BLaER1 treated with 17β-estradiol and CSF1 and Interleukin-3, amounts not matched to agents 10 nM and 100 nM (cell line): ENCODE measurements around the gene MGAT5.
A peak's percentile ranks its signal among the peaks of the same experiment; 100 is the strongest.

ENCODE experiments used
- H3K27ac ChIP-seq, 11 experiments: shearing (Covaris generic); formaldehyde crosslinking; 2 replicates each; pipeline ENCODE4 v1.8.1; 2022
- H3K27me3 ChIP-seq, 11 experiments: shearing (Covaris generic); formaldehyde crosslinking; 2 replicates each; pipeline ENCODE4 v1.8.1; 2022
- H3K36me3 ChIP-seq, 11 experiments: shearing (Covaris generic); formaldehyde crosslinking; 2 replicates each; pipeline ENCODE4 v1.8.1; 2022
- H3K4me1 ChIP-seq, 10 experiments: shearing (Covaris generic); formaldehyde crosslinking; 2 replicates each; pipeline ENCODE4 v1.8.1; 2022
- H3K4me2 ChIP-seq, 11 experiments: shearing (Covaris generic); formaldehyde crosslinking; 2 replicates each; pipeline ENCODE4 v1.8.1; 2022
- H3K4me3 ChIP-seq, 10 experiments: shearing (Covaris generic); formaldehyde crosslinking; 2 replicates each; pipeline ENCODE4 v1.8.1; 2022
- H3K9ac ChIP-seq, 11 experiments: shearing (Covaris generic); formaldehyde crosslinking; 2 replicates each; pipeline ENCODE4 v1.8.1; 2022
- H3K9me3 ChIP-seq, 11 experiments: shearing (Covaris generic); formaldehyde crosslinking; replicated peaks in 1 of 11; 2 replicates each; pipeline ENCODE4 v1.8.1; 2022
- H4K20me1 ChIP-seq, 11 experiments: shearing (Covaris generic); formaldehyde crosslinking; 2 replicates each; pipeline ENCODE4 v1.8.1; 2022
- Cebpa-rat ChIP-seq, 11 experiments: shearing (Covaris generic); IDR thresholded peaks; 2 replicates each; pipeline ENCODE4 v1.8.1; 2022

MGAT5 gene

DNA sequence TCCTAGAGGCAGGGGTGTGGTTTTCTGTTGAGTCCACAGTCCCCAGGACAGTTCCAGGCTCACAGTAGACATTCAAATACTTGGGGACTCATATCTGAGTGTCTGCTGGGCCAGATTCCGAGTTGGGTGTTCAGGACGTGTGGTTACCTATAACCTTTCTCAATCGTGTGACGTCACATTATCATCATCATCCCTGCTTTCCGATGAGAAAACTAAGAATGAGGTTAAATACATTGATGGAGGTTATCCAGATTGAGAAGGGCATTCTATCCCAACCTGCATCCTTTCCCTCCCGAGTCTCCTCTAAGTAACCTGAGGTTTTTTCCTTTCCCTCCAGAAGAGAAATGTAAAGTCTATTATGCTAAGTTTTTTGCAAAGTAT lies 204.6 kb downstream of the MGAT5 start:
- peaks cover 11 to 22% (median 17%) of the 10 kb centered on the region in 11 experiments; a peak in 21 of 22 replicates for H3K36me3 ChIP-seq
- no peak overlapping the region for H3K4me2 ChIP-seq
- no peak for TF ChIP-seq Cebpa-rat (IDR thresholded peaks at IDR 0.05)
- no peaks in the 10 kb centered on the region for H3K27me3 ChIP-seq
- no peak overlapping the region for H3K4me3 ChIP-seq
- no peak overlapping the region for H3K9ac ChIP-seq
- H3K9me3 ChIP-seq = no peaks in the 10 kb centered on the region
- no peak overlapping the region for H3K27ac ChIP-seq
- peaks cover 0 to 14% (median 0%) of the 10 kb centered on the region in 11 experiments; a peak in 6 of 22 replicates for H4K20me1 ChIP-seq
- H3K4me1 ChIP-seq = peaks cover 17 to 34% (median 20%) of the 10 kb centered on the region in 10 experiments; a peak in 19 of 20 replicates

DNA sequence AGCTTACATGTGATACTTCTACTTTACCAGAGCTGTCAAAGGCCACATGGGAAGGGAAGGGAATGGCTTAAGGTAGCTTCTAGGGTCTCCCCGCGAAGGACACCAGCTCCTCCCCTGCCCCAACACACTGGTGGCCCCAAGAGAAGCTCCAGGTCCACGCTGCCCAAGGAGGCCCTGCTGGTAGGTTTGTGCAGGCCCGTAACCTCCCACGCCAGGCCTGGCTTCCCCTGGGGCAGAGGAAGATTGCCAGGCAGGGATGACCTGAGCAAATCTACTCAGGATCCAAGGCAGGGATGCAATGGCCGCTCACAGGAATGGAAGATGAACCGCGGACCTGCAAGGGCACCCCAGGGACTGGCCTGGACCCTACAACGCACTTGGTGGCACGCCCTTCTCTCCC lies 205.1 kb downstream of the MGAT5 start:
- Histone ChIP-seq H3K4me1 (peaks cover 12 to 29% (median 19%) of the 10 kb centered on the region in 10 experiments; a peak in 19 of 20 replicates), H3K27me3 (no peaks in the 10 kb centered on the region), H3K4me2 (no peak overlapping the region), H3K27ac (no peak overlapping the region), H3K4me3 (no peak overlapping the region), H3K9ac (no peak overlapping the region), H3K36me3 (peaks cover 10 to 19% (median 13%) of the 10 kb centered on the region in 11 experiments; a peak in 20 of 22 replicates), H3K9me3 (no peaks in the 10 kb centered on the region), H4K20me1 (peaks cover 0 to 10% (median 0%) of the 10 kb centered on the region in 11 experiments; a peak in 6 of 22 replicates)
- no peak for TF ChIP-seq Cebpa-rat (IDR thresholded peaks at IDR 0.05)

DNA sequence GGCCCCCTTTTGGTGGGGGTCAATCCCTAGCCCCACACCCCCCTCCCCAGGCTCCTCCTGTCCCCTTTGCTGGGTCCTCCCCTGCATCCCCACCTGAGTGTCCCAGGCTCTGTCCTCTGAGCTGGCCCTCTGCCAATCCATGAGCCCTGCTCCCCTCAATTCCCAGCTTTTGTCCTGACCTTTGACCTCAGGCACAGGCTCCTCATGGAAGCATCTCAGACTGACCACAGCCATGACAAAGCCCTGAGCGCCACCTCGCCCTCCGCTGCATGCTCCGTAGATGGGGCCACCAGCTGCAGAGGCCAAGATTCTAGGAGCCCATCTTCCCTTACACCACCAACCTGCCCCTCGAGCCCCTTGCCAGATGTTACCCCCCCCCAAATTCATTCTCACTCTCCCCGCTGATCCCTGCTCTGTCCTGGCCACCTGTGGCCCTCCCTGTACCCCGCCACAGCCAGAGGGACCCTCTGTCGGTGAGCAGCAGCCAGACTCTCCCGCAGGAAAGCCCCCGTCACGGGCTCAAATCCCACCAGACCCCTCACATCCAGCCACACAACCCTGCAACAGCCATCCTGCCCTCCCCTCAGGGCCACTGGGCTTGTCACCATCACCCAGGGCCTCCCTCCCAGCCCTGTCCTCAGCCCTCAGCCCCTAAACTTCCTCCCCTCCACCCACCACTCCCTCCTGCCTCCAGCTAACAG lies 206.0 kb downstream of the MGAT5 start:
- Histone ChIP-seq H4K20me1 (peaks cover 0 to 2% (median 0%) of the 10 kb centered on the region in 11 experiments; a peak in 4 of 22 replicates), H3K9ac (no peak overlapping the region), H3K4me1 (peaks cover 3 to 20% (median 14%) of the 10 kb centered on the region in 10 experiments; a peak in 18 of 20 replicates), H3K27ac (no peak overlapping the region), H3K4me3 (no peak overlapping the region), H3K4me2 (no peak overlapping the region; a peak in 1 of 22 replicates), H3K9me3 (no peaks in the 10 kb centered on the region), H3K36me3 (peaks cover 6 to 18% (median 12%) of the 10 kb centered on the region in 11 experiments; a peak in 19 of 22 replicates), H3K27me3 (no peaks in the 10 kb centered on the region)
- no peak for TF ChIP-seq Cebpa-rat (IDR thresholded peaks at IDR 0.05)

DNA sequence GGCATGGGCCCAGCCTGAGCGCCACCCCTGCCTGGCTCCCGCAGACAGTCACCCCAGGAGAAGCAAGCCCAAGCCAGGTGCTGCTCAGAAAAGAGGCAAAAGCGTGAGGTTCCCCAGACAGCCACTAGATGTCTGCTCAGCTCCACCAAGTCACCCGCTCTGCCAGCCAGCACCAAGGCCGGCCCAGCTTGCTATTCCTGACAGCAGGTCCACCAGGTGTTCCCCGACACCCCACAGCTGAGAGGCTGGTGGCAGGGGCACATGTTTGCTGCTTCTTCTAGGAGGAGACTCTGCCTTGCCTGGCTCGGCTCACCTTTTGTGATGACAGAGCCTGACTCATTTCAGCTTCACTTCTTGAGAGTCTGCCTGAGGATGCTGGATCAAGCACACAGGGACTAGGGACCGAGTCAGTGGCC lies 206.7 kb downstream of the MGAT5 start:
- H3K9me3 ChIP-seq = no peaks in the 10 kb centered on the region
- H3K4me2 ChIP-seq = peak overlapping the region in 3 of 11 experiments; percentile 43 to 73 (median 69); a peak in 4 of 22 replicates
- H3K4me3 ChIP-seq = no peak overlapping the region
- peaks cover 0 to 19% (median 11%) of the 10 kb centered on the region in 10 experiments; a peak in 10 of 20 replicates for H3K4me1 ChIP-seq
- no peaks in the 10 kb centered on the region; a peak in 3 of 22 replicates for H4K20me1 ChIP-seq
- peaks cover 1 to 11% (median 6%) of the 10 kb centered on the region in 11 experiments; a peak in 18 of 22 replicates for H3K36me3 ChIP-seq
- H3K27me3 ChIP-seq = no peaks in the 10 kb centered on the region
- peak overlapping the region in 3 of 11 experiments; percentile 2 to 69 (median 19); a peak in 4 of 22 replicates for H3K27ac ChIP-seq
- H3K9ac ChIP-seq = peak overlapping the region in 1 of 11 experiments; percentile 45; a peak in 1 of 22 replicates
- no peak for TF ChIP-seq Cebpa-rat (IDR thresholded peaks at IDR 0.05)

DNA sequence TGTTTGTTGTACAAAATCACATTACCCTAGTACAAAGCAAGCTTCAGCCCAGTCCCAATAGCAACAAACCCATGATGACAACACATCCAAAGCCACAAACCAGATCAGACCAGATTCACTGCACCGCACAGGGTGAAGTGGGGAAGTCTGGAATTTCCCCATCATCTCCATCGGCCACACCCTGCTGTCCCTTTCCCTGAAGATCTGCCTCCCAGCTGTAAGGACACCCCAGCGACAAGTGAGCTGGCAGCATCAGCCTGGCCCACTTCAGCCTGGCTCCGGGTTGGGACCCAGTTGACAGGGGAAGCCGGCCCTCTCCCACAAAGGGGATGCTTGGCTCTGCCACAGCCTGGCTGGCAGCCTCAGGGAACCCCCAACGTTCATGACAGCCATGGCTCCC lies 207.6 kb downstream of the MGAT5 start:
- H4K20me1 ChIP-seq = no peaks in the 10 kb centered on the region; a peak in 3 of 22 replicates
- TF ChIP-seq Cebpa-rat (IDR thresholded peaks at IDR 0.05) = no peak

GRCh38 chr2:134462275-134462674 lies 208.4 kb downstream of the MGAT5 start:
- H3K4me3 ChIP-seq = no peak overlapping the region
- H3K36me3 ChIP-seq = no peaks in the 10 kb centered on the region
- no peaks in the 10 kb centered on the region; a peak in 3 of 22 replicates for H4K20me1 ChIP-seq
- H3K9ac ChIP-seq = no peak overlapping the region
- no peaks in the 10 kb centered on the region for H3K27me3 ChIP-seq
- H3K9me3 ChIP-seq = no peaks in the 10 kb centered on the region
- TF ChIP-seq Cebpa-rat (IDR thresholded peaks at IDR 0.05) = no peak
- peaks cover 0 to 19% (median 11%) of the 10 kb centered on the region in 10 experiments; a peak in 10 of 20 replicates for H3K4me1 ChIP-seq
- peak overlapping the region in 1 of 11 experiments; percentile 69; a peak in 2 of 22 replicates for H3K27ac ChIP-seq
- H3K4me2 ChIP-seq = peak overlapping the region in 2 of 11 experiments; percentile 69 to 73; a peak in 2 of 22 replicates

More for the DNA sequence above, 207.6 kb downstream of the MGAT5 start:
- peak overlapping the region in 2 of 11 experiments; percentile 15 to 45; a peak in 3 of 22 replicates for H3K9ac ChIP-seq
- peaks cover 0 to 19% (median 11%) of the 10 kb centered on the region in 10 experiments; a peak in 10 of 20 replicates for H3K4me1 ChIP-seq
- peak overlapping the region in 4 of 11 experiments; percentile 2 to 69 (median 12); a peak in 5 of 22 replicates for H3K27ac ChIP-seq
- no peaks in the 10 kb centered on the region for H3K9me3 ChIP-seq
- peak overlapping the region in 4 of 11 experiments; percentile 20 to 73 (median 56); a peak in 7 of 22 replicates for H3K4me2 ChIP-seq
- no peak overlapping the region for H3K4me3 ChIP-seq
- H3K27me3 ChIP-seq = no peaks in the 10 kb centered on the region
- peaks cover 0 to 2% (median 0%) of the 10 kb centered on the region in 11 experiments; a peak in 3 of 22 replicates for H3K36me3 ChIP-seq

DNA sequence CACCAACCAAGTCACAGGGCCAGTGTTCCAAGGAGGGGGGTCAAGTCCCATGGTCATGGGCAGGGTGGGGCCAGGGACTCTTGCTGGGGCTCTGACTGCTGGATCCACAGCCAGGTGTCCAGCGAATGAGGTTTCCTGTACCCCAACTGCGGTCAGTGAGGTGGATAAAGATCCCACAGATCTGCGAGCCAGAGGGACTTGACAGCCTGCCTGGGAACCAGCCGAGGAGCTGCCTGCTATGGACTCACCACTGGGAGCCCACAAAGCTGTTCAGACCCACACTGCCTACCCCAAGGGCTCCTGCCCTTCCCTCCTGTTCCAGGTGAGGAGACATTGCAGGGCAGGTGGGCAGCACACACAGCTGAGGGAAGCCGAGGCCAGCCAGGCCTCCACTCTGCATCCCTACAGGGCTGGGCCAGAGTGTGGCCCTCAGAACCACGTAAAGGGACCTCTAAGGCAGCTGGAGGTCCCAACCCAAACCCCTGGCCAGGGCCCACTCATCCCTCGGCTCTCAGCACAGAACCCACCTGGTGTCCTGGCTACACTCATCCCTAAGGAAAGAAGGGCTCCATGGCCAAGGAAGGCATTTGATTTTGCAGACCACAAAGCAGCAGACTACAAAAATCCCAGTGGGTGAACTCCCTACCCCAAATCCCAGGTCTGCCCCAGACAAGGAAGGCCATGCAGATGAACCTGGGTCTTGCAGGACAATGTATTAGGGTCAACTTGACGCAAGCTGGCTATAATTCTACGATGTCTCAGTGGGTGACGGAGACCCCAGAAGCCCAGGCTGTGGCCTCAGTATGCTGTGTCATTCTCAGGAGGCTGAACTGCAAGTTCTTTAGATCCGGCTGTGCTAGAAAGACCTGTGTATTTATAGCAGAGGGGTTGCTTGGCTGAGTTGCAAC lies 209.2 kb downstream of the MGAT5 start:
- Histone ChIP-seq H3K4me1 (peaks cover 0 to 19% (median 6%) of the 10 kb centered on the region in 10 experiments; a peak in 10 of 20 replicates), H3K36me3 (no peaks in the 10 kb centered on the region), H3K27ac (no peak overlapping the region), H3K9ac (no peak overlapping the region), H3K4me3 (no peak overlapping the region), H4K20me1 (no peaks in the 10 kb centered on the region; a peak in 2 of 22 replicates), H3K4me2 (no peak overlapping the region), H3K27me3 (no peaks in the 10 kb centered on the region), H3K9me3 (no peaks in the 10 kb centered on the region)
- no peak for TF ChIP-seq Cebpa-rat (IDR thresholded peaks at IDR 0.05)

GRCh38 chr2:134463699-134464022 lies 209.8 kb downstream of the MGAT5 start:
- peaks cover 0 to 19% (median 6%) of the 10 kb centered on the region in 10 experiments; a peak in 10 of 20 replicates for H3K4me1 ChIP-seq
- no peaks in the 10 kb centered on the region for H3K9me3 ChIP-seq
- no peaks in the 10 kb centered on the region for H3K27me3 ChIP-seq
- no peak for TF ChIP-seq Cebpa-rat (IDR thresholded peaks at IDR 0.05)
- no peak overlapping the region for H3K4me3 ChIP-seq
- H3K9ac ChIP-seq = no peak overlapping the region
- no peaks in the 10 kb centered on the region for H3K36me3 ChIP-seq
- no peak overlapping the region for H3K4me2 ChIP-seq
- no peak overlapping the region for H3K27ac ChIP-seq
- no peaks in the 10 kb centered on the region; a peak in 2 of 22 replicates for H4K20me1 ChIP-seq
